ENCODE data around the gene DOCK9. TPM values are rescaled to one million over a fixed set of nuclear protein-coding genes. Genes with fewer than 3 reads are reported as not detected.

The DOCK9 gene
- total and polyA plus RNA-seq, 4 donors, result 48.8 to 193 (median 133) TPM

- TF ChIP-seq CTCF (IDR thresholded peaks at IDR 0.05; ENCODE audit: control extremely low read depth, extremely low read depth), result no peak
- ATAC-seq (ENCODE audit: insufficient read depth, low FRiP score) (no peak), DNase-seq (peak in 1 of 3 donors; percentile 35)
- Histone ChIP-seq H3K9ac (ENCODE audit: insufficient read depth in 1 of 2, low read length in 2 of 2) (no peak overlapping the region), H3K4me1 (ENCODE audit: control insufficient read depth in 5 of 5, insufficient read depth in 5 of 5, low read length in 5 of 5) (peaks cover 0 to 15% (median 9%) of the 10 kb centered on the region in 5 donors), H3K27ac (ENCODE audit: low read depth in 1 of 2, low read length in 1 of 2) (no peak overlapping the region), H3K4me3 (no peak overlapping the region), H3K36me3 (ENCODE audit: control insufficient read depth in 4 of 4, insufficient read depth in 4 of 4, low read length in 4 of 4) (peaks cover 0 to 22% (median 3%) of the 10 kb centered on the region in 4 donors), H3K9me3 (ENCODE audit: control insufficient read depth in 4 of 4, insufficient read depth in 3 of 4, low read length in 3 of 4) (peaks cover 0 to 1% (median 0%) of the 10 kb centered on the region in 4 donors), H3K27me3 (ENCODE audit: control insufficient read depth in 3 of 3, insufficient read depth in 3 of 3, low read length in 2 of 3) (no peaks in the 10 kb centered on the region)
- 12 to 46% methylated on average over 3 to 4 of the region's 4 CpGs for WGBS, 2 donors
These were observed 59.1 kb downstream of the DOCK9 start for GRCh38 chr13:98918771-98919170.

GRCh38 chr13:98917116-98917515 is 60.7 kb downstream of the DOCK9 start:
- no peak overlapping the region for H3K9ac ChIP-seq (ENCODE audit: insufficient read depth in 1 of 2, low read length in 2 of 2)
- peaks cover 0 to 1% (median 0%) of the 10 kb centered on the region in 4 donors for H3K9me3 ChIP-seq (ENCODE audit: control insufficient read depth in 4 of 4, insufficient read depth in 3 of 4, low read length in 3 of 4)
- peak in 2 of 3 donors; percentile 72 to 77 for DNase-seq
- peaks cover 0 to 15% (median 9%) of the 10 kb centered on the region in 5 donors for H3K4me1 ChIP-seq (ENCODE audit: control insufficient read depth in 5 of 5, insufficient read depth in 5 of 5, low read length in 5 of 5)
- no peak for ATAC-seq (ENCODE audit: insufficient read depth, low FRiP score)
- H3K27me3 ChIP-seq (ENCODE audit: control insufficient read depth in 3 of 3, insufficient read depth in 3 of 3, low read length in 2 of 3), result no peaks in the 10 kb centered on the region
- H3K4me3 ChIP-seq, result no peak overlapping the region
- H3K36me3 ChIP-seq (ENCODE audit: control insufficient read depth in 4 of 4, insufficient read depth in 4 of 4, low read length in 4 of 4), result peaks cover 0 to 21% (median 3%) of the 10 kb centered on the region in 4 donors
- no peak for TF ChIP-seq CTCF (IDR thresholded peaks at IDR 0.05; ENCODE audit: control extremely low read depth, extremely low read depth)
- H3K27ac ChIP-seq (ENCODE audit: low read depth in 1 of 2, low read length in 1 of 2), result peak overlapping the region in 1 of 2 donors; percentile 29
- 20 to 39% methylated on average over 1 of the region's 1 CpG for WGBS, 2 donors

- Histone ChIP-seq H3K4me1 (ENCODE audit: control insufficient read depth in 5 of 5, insufficient read depth in 5 of 5, low read length in 5 of 5) (peaks cover 0 to 15% (median 9%) of the 10 kb centered on the region in 5 donors), H3K4me3 (no peak overlapping the region), H3K9me3 (ENCODE audit: control insufficient read depth in 4 of 4, insufficient read depth in 3 of 4, low read length in 3 of 4) (no peaks in the 10 kb centered on the region), H3K9ac (ENCODE audit: insufficient read depth in 1 of 2, low read length in 2 of 2) (no peak overlapping the region), H3K27me3 (ENCODE audit: control insufficient read depth in 3 of 3, insufficient read depth in 3 of 3, low read length in 2 of 3) (no peaks in the 10 kb centered on the region), H3K36me3 (ENCODE audit: control insufficient read depth in 4 of 4, insufficient read depth in 4 of 4, low read length in 4 of 4) (peaks cover 0 to 14% (median 3%) of the 10 kb centered on the region in 4 donors), H3K27ac (ENCODE audit: low read depth in 1 of 2, low read length in 1 of 2) (no peak overlapping the region)
- peak; percentile 53 for ATAC-seq (ENCODE audit: insufficient read depth, low FRiP score)
- 76 to 77% methylated on average over 1 of the region's 1 CpG for WGBS, 2 donors
- DNase-seq, result peak in 2 of 3 donors; percentile 11 to 38
- TF ChIP-seq CTCF (IDR thresholded peaks at IDR 0.05; ENCODE audit: control extremely low read depth, extremely low read depth), result no peak
These were observed 61.5 kb downstream of the DOCK9 start for GRCh38 chr13:98916403-98916802.

DNA sequence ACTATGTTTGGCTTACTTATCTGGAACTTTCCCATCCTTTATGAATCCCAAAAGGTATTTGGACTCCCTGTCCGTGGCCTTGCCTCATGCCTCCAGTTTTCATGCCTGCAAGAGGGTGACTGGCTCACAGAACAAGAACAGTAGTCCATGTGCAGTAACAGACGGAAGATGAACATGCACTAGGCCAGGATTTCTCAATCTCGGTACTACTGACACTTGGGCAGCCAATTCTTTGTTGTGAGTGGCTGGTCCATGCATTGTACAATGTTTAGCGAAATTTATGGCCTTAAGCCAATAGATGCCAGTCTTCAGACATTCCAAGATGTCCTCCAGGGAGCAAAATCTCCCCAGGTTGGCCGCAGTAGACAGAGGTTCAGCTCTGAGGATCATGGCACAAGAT is 61.9 kb downstream of the DOCK9 start:
- ATAC-seq (ENCODE audit: insufficient read depth, low FRiP score) (no peak), DNase-seq (peak in 2 of 3 donors; percentile 13 to 29)
- H3K4me1 ChIP-seq (ENCODE audit: control insufficient read depth in 5 of 5, insufficient read depth in 5 of 5, low read length in 5 of 5), result peaks cover 0 to 15% (median 9%) of the 10 kb centered on the region in 5 donors
- no peak overlapping the region for H3K9ac ChIP-seq (ENCODE audit: insufficient read depth in 1 of 2, low read length in 2 of 2)
- H3K9me3 ChIP-seq (ENCODE audit: control insufficient read depth in 4 of 4, insufficient read depth in 3 of 4, low read length in 3 of 4), result no peaks in the 10 kb centered on the region
- TF ChIP-seq CTCF (IDR thresholded peaks at IDR 0.05; ENCODE audit: control extremely low read depth, extremely low read depth), result no peak
- no peak overlapping the region for H3K4me3 ChIP-seq
- H3K27me3 ChIP-seq (ENCODE audit: control insufficient read depth in 3 of 3, insufficient read depth in 3 of 3, low read length in 2 of 3), result no peaks in the 10 kb centered on the region
- peak overlapping the region in 1 of 2 donors; percentile 33 for H3K27ac ChIP-seq (ENCODE audit: low read depth in 1 of 2, low read length in 1 of 2)
- 68 to 75% methylated on average over 5 of the region's 5 CpGs for WGBS, 2 donors
- peaks cover 0 to 13% (median 3%) of the 10 kb centered on the region in 4 donors for H3K36me3 ChIP-seq (ENCODE audit: control insufficient read depth in 4 of 4, insufficient read depth in 4 of 4, low read length in 4 of 4)

Measured in lung (tissue), 12 donors.